ENCODE results near the gene PLA2G4B.

- no peak for TF ChIP-seq CTCF (conservative IDR thresholded peaks at IDR 0.05)
- TF ChIP-seq EZH2 (IDR thresholded peaks at IDR 0.05; ENCODE audit: low read depth): no peak
Observed at GRCh38 chr15:41851167-41851523, 12.5 kb downstream of the PLA2G4B start.

Measured in PC-9 (cell line).